Measurements from ENCODE around the gene TSPO2.

TSPO2 gene

DNA sequence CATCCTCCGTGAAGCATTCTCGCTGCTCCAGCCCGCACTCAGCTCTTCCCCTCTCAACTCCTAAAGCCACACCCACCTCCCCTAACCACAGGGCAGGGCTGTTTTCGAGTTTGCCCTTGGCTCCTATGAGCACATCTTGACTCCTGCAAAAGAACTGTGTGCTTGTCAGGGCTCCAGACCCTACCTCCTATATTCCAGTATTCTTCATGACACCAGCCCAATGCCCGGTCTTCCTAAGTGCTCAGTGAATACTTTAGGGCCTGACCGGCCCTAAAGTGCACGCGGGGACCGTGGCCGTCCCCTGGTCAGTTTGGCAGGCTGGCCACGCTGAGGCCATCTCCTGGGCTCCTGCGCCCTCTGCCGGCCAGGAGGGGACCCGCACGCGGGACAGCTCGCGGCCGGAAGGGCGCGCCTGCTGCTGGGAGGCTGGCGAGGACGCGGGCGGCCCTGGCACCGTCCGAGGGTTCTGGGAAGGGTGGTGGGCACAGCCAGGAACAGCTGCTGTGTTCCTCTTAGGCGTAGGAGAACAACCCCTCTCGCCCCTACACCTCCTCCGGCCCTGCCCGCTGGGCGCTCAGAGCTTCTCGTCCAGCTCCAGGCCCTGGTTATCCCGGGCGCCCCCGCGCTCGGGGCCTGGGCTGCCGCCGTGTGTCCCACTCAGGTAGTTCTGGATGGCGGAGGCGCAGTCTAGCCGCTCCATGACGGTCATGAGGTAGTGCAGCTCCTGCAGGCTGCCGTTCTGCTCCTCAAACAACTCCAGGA is 14.3 kb upstream of the TSPO2 start:
- peak; percentile 18 to 24 for DNase-seq (ENCODE audit: low read depth in 2 of 2)

DNA sequence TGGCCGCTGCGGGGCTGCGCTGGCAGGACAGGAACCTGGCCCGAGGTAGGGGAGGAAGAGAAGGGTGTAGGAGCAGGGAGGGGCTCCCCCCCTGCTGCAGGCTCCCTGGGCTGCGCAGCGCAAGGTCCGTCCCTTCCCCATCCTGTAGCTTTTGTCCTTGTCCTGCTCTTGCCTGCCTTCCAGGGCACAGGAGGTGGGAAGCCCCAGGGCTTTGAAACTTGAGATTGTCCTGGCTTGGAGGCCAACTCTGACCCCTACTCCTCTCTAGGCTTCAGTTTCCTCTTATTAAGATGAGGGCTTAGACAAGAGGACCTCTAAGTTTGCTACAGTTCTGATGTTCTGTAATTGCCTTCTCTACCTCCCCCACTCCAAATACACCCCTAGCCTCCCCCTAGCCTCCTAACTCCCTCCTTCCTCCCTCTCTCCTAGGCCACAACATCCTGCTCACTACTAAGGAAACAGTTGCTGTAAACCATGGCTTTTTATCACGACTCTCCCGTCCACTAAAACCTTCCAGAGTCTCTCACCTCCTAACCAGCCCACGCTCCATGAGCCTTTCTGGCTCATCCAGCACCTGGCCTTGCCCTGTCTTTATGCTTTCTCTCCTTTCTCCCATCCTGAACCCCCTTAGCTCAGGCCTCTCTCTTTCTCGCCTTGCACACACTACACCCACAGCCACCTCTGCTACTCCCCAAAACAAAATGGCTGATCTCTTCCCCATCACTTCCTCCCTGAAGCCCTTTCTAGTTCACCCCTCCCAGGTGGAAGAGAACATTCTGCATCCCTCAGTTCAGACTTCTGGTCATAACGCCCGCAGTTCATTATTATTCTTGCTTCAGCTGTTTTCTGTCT is 13.5 kb upstream of the TSPO2 start:
- DNase-seq (ENCODE audit: low read depth in 2 of 2): no peak

DNA sequence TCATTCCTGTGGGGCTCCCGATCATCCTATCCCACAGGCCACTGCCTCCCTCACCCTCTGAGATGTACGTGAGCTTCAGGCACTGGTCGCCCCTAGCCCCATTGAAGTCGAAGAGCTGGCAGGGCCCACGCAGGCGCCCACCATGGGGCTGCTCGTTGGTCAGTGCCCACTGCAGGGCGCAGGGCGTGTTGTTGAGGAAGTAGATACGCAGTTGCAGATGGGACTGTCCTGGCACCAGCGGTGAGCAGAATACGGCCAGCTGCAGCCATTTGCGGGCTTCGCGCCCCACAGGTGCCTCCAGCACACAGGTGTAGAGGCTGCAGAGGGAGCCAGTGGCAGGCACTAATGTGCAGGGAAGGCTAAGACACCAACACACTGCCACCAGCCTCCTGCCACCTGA is 9.4 kb upstream of the TSPO2 start:
- DNase-seq (ENCODE audit: low read depth in 2 of 2): no peak

DNA sequence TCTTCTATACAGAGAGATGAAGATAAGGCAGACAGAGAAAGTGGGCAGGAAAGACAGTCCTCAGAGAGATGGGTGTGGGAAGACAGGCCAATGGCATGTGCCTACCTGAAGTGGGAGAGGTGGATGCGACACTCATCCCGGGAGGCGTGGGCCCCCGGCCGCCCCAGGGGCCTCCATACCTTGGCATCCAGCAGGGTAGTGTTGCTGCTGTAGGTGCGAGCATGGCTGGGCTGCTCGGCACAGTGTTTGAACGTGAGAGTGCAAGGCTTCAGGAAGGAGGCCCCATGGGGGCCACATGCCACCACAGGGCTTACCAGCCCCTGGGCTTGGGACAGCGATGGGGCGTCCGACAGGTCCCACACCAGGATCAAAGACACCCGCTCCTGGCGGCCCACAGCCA is 8.5 kb upstream of the TSPO2 start:
- no peak for DNase-seq (ENCODE audit: low read depth in 2 of 2)

DNA sequence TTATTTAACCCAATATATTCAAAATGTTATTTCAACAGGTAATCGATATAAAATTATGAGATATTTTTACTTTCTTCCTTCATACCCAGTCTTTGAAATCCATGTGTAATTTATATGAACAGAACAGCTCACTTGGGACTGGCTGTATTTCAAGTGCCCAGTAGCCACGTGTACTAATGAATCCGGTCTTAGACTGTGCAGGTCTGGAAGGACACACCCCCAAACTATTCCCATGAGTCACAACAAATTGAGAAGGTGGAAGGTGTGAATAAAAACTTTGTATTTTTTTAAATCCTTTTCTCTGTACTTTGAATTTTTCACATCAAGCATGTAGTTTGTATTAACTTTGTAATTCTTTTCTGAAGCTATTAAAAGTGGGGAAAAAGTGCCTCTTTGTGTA is 6.1 kb upstream of the TSPO2 start:
- DNase-seq (ENCODE audit: low read depth in 2 of 2): no peak

DNA sequence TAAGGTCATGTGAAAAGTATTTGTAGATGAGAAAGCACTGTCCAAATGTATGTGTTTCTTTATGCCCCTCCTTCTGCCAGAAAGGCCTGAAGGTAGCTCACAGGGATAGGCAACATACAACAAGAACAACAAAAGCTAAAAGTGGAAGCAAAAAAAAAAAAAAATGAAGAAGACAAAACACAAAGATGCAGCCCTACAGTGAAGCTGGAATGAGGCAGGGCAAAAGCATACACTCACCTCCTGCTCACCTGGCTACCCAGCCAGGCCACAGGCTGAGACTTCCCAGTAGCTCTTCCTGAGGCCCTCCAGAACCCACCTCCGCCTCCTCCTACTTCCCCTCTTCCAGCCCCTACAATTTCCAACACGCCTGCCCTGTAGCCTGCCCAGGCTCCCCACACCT is 5.7 kb upstream of the TSPO2 start:
- DNase-seq (ENCODE audit: low read depth in 2 of 2): no peak

DNA sequence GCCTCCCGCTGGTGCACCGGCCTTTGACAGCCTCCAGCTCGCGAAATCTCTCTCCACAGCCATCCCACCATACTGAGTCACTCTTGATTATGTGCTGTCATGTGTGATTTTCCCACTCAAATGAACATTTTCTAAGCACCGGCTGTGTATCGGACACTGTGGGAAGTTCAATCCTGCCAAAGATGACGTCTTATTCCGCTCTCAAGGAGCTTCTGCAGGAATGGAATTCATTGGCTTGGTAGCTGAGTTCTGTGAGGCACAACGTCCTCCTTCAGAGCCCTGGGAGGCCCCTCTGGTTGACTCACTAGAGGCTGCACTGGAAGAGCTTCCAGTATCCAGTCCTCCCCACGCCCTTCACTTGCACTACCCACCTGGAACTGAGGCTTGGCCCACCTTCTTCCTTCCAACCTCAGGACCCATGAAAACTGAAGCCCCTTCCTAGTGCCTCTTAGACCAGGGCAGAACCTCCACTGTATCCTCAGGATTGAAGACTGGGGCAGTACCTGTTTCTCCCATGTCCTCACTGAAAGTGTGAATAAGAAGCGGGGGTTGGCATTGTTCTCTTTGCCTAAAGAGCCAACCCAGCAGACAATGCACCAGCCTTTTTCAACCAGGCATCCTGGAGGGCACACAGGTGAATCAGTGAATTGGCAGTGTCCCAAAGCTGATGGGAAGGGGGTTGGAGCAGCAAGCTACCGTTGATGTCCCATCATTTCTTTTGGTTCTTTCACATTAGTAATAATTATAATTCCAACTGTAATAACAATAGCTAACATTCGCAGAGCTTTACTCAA is 5.0 kb upstream of the TSPO2 start:
- no peak for DNase-seq (ENCODE audit: low read depth in 2 of 2)

DNA sequence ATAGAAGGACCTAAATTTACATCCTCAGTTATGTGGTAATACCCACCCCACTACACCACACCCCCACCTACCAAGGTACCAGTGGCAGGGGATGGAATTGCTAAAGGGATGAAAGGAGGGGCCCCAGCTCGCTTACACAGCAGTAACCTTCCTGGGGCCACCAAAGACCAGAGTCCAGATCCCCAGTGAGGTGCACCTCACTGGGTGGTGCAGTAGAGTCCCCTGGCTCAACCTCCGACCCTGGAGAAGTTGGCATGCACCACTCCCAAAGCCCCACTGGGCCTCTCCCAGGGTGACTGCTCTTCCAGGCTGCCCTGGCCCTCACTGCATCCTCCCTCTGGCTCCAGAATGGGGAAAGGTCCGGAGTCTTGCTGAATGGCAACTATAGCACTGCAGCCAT is 4.1 kb upstream of the TSPO2 start:
- DNase-seq (ENCODE audit: low read depth in 2 of 2): no peak

DNA sequence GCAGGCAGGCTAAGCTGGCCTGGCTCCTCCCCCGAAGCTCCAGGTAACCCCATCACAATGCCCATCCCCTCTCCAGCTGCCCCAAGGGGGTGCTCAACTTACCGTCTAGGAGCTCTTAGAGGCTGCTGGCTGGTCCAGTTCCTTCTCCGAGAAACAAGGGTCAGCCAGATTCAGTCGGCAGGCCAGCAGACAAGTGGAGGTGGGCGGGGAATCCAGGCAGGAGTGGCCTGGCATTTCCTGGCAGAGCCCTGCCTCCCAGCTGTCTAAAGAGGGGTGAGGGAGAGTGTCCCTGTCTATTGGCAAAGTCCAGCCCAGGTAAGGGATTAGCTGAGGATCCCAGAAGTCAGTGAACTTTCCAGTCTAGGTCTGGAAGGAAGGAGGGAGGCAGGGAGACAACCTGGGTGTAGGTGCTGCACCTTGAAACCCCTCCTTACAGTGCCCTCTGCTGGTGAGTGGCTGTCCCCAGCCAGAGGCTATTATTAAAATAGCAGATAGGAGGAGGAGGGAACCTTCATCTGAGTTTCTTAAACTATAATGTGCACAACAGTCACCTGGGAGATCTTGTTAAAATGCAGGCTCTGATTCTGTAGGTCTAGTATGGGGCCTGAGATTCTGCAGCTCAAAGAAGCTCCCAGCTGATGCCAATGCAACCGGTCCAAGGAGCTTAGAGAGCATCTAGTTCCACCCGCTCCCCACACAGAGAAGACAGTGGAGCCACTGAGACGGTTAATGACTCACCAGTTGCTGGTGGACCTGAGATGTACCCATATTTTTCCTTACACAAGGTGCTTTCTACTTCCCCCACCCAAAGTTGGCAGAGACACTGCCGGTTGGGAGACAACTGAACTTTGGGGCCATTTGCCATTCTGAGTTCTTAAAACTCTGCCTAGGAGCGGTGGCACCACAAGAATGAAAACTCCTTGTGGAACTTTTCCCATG is 2.9 kb upstream of the TSPO2 start, which contains the start of gene UNC5CL:
Gene UNC5CL (minus strand): TSS at position 162 of the 939 bp plus-strand sequence. CDS start 4,147 bp downstream, outside the sequence.
- DNase-seq (ENCODE audit: low read depth in 2 of 2): no peak

DNA sequence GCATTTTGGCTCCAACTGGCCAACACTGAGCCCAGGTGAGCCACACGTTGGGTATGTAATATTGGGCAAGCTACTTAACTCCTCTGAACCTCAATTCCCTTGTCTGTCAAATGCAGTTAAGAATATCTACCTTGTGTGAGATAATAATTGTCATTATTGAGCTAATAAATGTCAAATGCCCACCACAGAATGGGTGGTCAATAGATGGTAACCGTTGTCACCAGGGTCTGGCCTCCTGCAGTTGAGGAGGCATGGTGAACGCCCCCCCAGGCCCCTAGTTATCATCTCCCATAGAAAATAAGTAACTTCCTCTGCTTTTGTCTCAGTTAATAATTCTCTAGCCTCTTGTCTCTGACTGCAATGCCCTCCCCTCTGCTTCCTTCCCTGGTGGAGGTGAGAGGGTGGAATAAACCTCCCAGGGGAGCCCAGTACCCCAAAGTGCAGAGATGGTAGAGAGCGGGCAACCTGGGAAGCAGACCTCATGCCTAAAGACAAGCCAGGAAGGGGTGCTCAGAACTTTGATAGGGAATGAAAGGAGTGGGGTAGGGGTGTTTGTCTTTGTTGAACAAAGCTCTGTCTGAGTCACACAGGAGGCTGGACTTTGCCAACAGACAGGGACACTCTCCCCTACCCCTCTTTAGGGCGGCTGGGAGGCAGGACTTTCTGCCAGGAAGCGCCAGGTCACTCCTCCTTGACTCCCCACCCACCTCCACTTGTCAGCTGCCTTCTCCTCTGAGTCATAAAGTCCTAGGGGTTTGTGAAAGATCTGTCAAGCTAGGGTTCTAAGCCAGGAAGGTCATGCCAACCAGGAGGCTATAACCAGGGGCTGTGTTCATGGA is 1.9 kb upstream of the TSPO2 start:
- no peak for DNase-seq (ENCODE audit: low read depth in 2 of 2)

DNA sequence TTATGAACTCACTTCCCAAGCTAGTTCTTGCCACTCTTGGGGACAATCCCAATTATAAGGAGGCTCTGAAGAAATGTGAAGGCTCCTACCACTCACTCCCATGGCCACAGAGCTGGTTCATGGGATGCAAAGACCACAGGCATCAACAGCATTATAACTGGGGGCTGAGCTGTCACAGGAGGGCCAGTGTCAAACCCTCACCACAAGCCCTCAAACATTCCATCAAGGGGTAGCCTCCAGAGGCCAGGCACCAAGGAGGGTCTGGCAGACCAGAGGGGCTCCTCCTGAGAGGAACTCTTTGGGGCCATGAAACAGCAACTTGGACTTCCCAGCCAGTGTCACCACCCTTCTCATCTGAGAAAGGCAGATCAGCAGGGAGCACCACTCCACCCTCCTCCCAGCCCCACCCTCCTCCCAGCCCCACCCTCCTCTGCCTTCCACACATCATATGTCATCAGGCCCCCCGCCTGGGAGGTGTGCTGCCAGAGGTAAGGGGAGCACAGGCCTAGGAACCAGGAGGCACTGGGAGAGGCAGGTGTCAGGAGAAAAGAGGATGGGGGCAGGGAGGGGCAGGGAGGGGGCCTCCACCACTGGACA is 1.2 kb upstream of the TSPO2 start:
- DNase-seq (ENCODE audit: low read depth in 2 of 2): no peak

DNA sequence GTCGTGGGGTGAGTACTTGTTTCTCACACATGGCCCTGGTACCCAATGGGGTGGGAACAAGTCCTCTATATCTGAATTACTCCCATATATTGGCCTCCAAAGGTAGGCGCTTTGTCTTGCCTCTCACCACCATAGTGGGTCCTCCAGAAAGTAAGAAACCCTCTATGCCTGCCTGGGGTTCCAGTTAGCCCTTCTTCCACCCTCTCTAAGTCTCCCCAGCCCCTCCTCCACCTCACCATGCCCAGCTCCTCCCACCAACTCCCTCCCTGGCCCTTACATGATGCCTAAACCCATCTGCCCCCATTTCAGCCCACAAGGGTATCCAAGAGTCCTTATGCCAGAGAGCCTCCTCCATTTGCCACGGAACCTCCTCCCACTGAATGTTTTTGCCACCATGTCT is 884 bp downstream of the TSPO2 start:
- DNase-seq (ENCODE audit: low read depth in 2 of 2): no peak

DNA sequence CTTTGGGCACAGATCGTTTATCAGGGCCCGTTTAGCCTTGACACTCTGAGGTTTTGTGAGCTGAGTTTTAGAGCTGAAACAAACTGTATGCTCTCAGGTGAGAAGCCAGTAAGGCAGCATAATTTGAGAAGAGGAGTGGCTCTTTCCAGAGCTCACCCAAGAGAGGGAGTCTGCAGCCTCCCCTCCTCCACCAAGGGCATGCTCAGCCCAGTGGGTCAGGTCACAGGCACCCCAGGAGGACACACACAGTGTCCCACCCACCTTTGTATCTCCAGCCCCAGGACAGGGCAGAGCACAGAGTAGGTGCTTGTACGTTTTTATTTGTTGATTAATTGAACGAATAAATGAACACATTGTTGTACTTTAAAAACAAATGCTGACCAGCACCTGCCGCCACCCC is 3.4 kb downstream of the TSPO2 start:
- DNase-seq (ENCODE audit: low read depth in 2 of 2): no peak

DNA sequence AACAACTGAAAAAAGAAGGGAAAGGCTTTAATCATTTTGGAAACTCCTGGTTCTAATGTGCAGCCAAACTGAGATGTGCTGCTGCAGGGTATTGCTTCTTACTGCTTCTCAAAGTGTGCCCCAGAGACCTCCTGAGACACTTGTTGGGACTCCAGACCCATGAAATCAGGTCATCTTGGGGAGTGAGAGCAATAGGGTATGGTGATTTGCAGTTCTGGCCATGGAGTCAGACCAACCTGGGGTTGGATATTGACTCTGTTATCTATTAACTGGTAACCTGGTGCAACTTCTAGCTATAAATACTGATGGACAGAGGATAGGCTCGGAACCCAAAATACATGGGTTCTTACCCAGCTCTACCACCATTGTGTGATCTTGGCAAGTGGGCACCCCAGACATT is 3.8 kb downstream of the TSPO2 start:
- no peak for DNase-seq (ENCODE audit: low read depth in 2 of 2)

DNA sequence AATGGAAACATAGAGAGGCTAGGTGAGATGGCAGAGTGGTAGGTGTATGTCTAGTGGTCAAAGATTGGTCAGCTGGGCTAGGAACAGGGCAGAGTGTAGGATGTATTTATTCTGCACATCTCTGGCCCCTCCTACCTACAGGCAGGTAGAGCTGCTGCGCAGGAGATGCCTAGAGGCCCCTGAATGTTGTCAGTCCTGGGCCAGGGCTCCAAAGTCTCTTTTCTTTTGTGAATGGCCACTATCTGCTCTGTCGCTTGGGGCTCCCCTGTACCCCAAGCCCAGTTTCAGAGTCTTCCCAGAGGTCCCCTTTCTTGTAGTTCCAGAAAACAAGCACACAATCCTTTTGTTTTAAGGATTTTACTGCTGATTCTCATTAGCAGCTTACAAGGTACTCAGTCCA is 5.0 kb downstream of the TSPO2 start:
- DNase-seq (ENCODE audit: low read depth in 2 of 2): no peak

DNA sequence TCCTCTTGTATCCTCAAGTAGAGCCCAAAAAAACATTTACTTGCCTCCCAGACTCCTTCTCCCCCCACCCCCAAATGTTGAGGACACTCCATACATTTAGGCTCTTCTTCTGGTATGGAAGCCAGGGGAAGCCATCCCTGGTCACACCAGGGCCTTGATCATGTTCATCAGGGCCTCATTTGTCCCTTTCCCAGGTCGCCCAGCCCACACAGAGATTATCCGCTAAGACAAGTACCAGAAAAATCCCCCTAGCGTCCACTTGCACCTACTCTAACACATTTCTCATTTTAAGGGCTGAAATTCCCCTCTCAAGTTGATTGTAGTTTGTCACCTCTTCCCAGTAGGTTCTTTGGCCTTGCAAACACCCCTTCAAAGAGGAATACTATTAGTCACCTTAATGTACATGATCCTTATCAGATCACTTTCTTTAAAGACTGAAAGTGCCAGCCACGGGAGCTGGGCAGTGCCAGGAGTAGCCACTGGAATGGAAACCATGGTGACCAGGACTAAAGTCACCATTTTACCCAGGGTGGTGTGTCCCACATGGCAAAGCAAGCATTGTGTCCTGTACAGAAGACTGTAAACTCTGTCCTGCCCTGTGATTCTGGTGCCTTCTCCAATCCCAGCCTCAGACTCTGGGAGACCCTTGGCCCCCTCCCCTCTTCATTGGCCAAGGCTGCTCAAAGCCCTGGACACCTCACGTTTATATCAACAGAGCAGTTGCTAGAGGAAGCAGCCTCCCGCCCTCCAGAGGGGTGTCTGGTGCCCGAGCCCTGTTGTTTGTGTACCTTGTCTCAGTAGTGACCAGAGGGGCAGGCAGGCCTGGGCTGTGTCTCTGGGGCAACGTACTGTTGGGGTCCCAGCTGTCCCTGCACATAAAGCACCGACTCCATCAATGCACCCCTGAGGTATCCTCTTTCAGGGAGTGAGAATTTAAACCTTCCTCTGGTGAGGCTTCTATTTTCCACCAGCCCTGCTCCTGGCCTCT is 5.8 kb downstream of the TSPO2 start:
- no peak for DNase-seq (ENCODE audit: low read depth in 2 of 2)

DNA sequence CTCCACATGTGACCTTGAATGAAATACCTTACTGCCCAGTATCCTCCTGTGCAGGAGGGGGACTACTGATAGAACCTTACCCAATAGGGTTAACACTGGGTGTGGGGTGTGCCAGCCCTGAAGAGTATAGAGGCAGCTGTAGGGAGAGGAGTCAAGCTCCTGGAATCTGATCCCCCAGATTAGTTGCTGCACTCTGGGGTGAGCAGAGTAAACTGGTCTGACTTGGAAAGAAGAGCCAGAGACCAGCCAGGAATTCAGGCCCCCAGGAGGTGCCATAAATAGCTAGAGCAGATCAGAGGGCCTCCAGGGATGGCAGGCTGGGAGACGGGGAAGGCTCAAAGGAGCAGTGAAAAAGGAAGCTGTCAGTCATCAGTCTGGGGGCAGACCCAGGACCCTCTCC is 7.3 kb downstream of the TSPO2 start:
- DNase-seq (ENCODE audit: low read depth in 2 of 2): no peak

DNA sequence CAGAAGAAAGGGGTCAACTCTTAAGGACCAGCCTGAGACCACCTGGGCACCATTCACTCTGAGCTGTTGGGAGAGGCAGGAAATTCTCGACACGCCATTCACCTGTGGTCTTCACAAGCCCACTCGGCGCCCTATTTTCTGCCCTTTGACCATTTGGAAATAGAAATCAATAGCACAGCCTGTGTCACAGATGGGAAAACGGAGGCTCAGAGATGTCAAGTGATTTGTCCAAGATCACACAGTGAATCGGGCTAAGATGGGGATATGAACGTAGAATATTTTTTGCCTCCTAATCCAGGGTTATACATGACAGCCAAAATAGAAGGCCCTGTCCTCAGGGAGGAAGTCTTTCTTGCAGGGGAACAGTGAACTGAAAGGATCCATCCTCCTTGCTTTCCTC is 7.7 kb downstream of the TSPO2 start:
- DNase-seq (ENCODE audit: low read depth in 2 of 2): no peak

DNA sequence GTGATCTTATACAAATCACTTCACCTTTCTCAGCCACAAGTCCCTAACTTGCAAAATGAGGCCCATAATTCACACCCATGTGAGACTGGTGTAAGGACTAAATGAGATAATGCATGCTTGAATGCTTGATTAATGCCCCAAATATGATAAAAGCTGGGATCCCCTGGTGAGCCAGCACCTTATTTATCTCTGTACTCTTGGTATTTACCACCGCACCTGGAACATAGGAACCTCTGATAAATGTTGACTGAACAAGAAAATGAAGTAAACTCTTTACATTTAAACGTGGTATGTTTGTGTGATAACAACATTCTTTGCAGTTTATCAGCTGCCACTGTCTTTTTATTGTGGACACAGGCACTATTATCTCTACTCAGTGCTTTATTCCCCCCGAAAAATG is 8.3 kb downstream of the TSPO2 start:
- DNase-seq (ENCODE audit: low read depth in 2 of 2): no peak
